ENCODE measurements around the gene GFAP. TPM values are rescaled to one million over a fixed set of nuclear protein-coding genes. Genes with fewer than 3 reads are reported as not detected.

The GFAP gene
- total RNA-seq, 4 donors from 2014 or later: not detected

DNA sequence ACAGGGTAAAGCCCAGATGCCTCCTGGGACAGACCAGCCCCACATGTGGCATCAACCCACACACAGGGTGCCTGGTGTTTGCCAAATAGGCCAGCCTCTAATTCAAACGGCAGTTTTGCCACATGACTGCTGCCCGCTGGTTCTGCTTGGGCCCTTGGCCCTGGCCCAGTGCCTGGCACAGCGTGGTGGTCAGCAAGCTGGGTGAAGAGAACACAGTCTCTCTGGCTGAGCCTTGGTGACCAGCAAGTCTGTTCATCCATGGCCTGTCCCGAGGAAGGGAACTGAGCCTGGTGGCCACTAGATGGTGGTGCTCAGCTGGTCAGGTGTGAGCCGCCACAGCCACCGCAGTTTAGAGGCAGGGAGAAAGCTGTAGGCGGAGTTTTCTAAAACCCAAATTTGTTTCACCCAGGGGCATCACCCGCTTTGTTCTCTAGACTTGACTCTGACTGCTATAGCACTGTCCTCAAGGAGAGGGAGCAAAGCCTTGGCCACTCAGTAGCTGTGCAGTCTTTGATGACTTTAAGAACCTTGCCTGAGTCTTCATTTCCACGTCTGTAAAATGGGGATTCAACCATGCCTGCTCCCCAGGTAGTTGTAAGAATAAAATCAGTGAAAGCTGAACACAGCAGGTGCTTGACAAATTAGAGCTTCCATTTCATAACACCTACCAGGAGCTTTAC is 4.7 kb upstream of the GFAP start:
- peak; percentile 25 for DNase-seq
- H3K27ac ChIP-seq: no peak overlapping the region
- peaks cover 21 to 47% (median 27%) of the 10 kb centered on the region in 3 donors for H3K4me1 ChIP-seq
- intact Hi-C loops (cut with DNase I): loop anchor here (5.0 kb wide), 1 partner anchor 102 kb away; no protein-coding TSS in a partner anchor
- 3 to 6% methylated on average over 4 to 8 of the region's 9 CpGs for WGBS, 2 donors
- H3K36me3 ChIP-seq: no peaks in the 10 kb centered on the region
- no peak overlapping the region for H3K4me3 ChIP-seq
- no peaks in the 10 kb centered on the region for H3K9me3 ChIP-seq
- H3K27me3 ChIP-seq: no peaks in the 10 kb centered on the region
- TF ChIP-seq, protein P1, sequence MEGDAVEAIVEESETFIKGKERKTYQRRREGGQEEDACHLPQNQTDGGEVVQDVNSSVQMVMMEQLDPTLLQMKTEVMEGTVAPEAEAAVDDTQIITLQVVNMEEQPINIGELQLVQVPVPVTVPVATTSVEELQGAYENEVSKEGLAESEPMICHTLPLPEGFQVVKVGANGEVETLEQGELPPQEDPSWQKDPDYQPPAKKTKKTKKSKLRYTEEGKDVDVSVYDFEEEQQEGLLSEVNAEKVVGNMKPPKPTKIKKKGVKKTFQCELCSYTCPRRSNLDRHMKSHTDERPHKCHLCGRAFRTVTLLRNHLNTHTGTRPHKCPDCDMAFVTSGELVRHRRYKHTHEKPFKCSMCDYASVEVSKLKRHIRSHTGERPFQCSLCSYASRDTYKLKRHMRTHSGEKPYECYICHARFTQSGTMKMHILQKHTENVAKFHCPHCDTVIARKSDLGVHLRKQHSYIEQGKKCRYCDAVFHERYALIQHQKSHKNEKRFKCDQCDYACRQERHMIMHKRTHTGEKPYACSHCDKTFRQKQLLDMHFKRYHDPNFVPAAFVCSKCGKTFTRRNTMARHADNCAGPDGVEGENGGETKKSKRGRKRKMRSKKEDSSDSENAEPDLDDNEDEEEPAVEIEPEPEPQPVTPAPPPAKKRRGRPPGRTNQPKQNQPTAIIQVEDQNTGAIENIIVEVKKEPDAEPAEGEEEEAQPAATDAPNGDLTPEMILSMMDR (IDR thresholded peaks at IDR 0.05): peak; percentile 52 to 87 (median 82)
- TF ChIP-seq POLR2A (IDR thresholded peaks at IDR 0.05): no peak

DNA sequence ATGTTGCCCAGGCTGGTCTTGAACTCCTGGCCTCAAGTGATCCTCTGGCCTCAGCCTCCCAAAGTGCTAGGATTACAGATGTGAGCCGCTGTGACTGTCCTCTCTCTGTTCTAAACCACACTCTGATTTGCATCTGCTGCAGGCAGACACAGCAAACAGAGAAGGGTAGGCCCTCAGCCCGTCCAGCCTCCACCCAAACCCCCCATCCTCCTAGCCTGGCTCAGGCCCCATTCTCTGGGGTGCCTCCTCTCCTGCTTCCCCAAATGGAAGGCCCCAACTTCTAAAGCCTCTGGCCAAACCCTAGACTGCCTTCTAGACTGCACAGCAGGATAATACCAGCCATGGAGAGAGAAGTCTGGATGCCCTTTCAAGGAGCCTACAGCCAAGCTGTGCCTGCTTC is 4.1 kb upstream of the GFAP start:
- no peak for DNase-seq
- WGBS, 2 donors: 63 to 89% methylated on average over 2 of the region's 2 CpGs
- intact Hi-C loops (cut with DNase I): no loop called here

DNA sequence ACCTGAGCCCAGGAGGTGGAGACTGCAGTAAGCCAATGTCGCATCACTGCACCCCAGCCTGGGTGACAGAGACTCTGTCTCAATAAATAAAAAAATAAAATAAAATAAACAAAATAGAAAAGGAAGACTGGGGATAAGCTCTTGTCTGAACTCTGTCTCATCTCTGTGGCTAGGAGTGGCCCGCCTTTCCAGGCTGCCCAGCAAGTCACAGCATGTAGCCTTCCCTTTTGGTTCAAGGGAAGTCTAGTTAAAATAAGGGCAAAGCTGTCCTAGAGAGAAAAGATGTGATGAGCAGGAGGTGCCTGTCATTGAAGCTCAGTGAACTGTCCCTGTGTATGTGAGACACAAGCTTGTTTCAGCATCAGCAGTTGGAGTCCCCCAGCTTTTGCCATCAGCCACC is 2.7 kb upstream of the GFAP start:
- Histone ChIP-seq H3K4me3 (no peak overlapping the region), H3K36me3 (no peaks in the 10 kb centered on the region), H3K27me3 (peaks cover 0 to 10% (median 0%) of the 10 kb centered on the region in 4 donors), H3K27ac (no peak overlapping the region), H3K9me3 (no peaks in the 10 kb centered on the region), H3K4me1 (peaks cover 21 to 47% (median 27%) of the 10 kb centered on the region in 3 donors)
- TF ChIP-seq, protein P1 (IDR thresholded peaks at IDR 0.05): no peak
- TF ChIP-seq POLR2A (IDR thresholded peaks at IDR 0.05): no peak
- intact Hi-C loops (cut with DNase I): no loop called here
- 52 to 53% methylated on average over 2 of the region's 2 CpGs for WGBS, 2 donors
- no peak for DNase-seq

More for the DNA sequence above, 4.1 kb upstream of the GFAP start:
- Histone ChIP-seq H3K27ac (no peak overlapping the region), H3K27me3 (no peaks in the 10 kb centered on the region), H3K36me3 (no peaks in the 10 kb centered on the region), H3K4me1 (peaks cover 21 to 47% (median 27%) of the 10 kb centered on the region in 3 donors), H3K4me3 (no peak overlapping the region), H3K9me3 (no peaks in the 10 kb centered on the region)
- no peak for TF ChIP-seq POLR2A (IDR thresholded peaks at IDR 0.05)
- TF ChIP-seq, protein P1 (IDR thresholded peaks at IDR 0.05): peak in 1 of 6 experiments; percentile 2

DNA sequence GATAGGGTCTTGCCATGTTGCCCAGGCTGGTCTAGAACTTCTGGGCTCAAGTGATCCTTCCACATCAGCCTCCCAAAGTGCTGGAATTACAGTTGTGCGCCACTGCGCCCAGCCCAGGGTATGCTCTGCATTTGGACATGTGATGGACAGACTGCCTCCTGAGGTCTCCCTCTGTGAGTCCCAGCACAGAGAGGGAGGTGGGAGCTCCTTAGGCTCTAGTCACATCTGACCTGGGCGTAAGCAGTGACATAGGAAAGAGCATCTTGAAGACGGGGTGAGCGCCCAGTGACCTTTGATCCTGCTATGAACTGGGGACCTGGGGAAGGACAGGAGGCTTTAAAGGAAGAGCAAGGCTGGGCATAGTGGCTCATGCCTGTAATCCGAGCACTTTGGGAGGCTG is 2.2 kb upstream of the GFAP start:
- H3K9me3 ChIP-seq: no peaks in the 10 kb centered on the region
- H3K36me3 ChIP-seq: no peaks in the 10 kb centered on the region
- H3K27ac ChIP-seq: no peak overlapping the region
- peaks cover 0 to 16% (median 0%) of the 10 kb centered on the region in 4 donors for H3K27me3 ChIP-seq
- H3K4me3 ChIP-seq: no peak overlapping the region
- peaks cover 21 to 47% (median 27%) of the 10 kb centered on the region in 3 donors for H3K4me1 ChIP-seq
- intact Hi-C loops (cut with DNase I): no loop called here
- 44 to 75% methylated on average over 1 to 4 of the region's 6 CpGs for WGBS, 2 donors
- no peak for DNase-seq
- TF ChIP-seq POLR2A (IDR thresholded peaks at IDR 0.05): no peak
- TF ChIP-seq, protein P1 (IDR thresholded peaks at IDR 0.05): no peak

DNA sequence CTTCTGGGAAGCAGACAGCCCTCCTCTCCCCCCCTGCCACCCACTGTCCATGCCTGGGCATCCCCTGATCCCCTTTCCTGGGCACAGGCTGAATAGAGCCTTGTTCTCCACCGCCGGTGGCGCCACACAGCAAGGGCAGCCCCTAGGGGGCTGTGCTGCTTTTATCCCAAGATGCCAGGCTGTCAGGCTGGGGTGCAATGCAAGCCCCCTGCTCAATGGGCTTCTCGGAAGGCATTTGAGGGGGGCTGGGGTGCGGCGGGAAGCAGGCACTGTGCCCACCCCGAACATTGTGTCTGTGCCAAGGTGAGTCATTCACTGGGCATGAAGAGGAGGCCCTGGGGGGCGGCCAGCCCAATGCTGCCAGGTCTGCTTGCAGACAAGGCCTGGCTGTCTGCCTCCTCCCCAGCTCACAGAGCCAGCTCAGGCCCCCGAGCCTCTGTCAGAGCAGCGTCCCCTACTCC is 1.5 kb upstream of the GFAP start:
- Histone ChIP-seq H3K4me1 (peaks cover 21 to 47% (median 27%) of the 10 kb centered on the region in 3 donors), H3K36me3 (no peaks in the 10 kb centered on the region), H3K27ac (peak overlapping the region in 3 of 4 donors; percentile 58 to 77 (median 64)), H3K4me3 (no peak overlapping the region), H3K9me3 (no peaks in the 10 kb centered on the region), H3K27me3 (peaks cover 0 to 22% (median 0%) of the 10 kb centered on the region in 4 donors)
- intact Hi-C loops (cut with DNase I): no loop called here
- TF ChIP-seq, protein P1 (IDR thresholded peaks at IDR 0.05): no peak
- TF ChIP-seq POLR2A (IDR thresholded peaks at IDR 0.05): no peak
- DNase-seq: no peak
- WGBS, 2 donors: 35 to 40% methylated on average over 3 to 6 of the region's 10 CpGs
